IMR-90 (cell line): ENCODE measurements around the gene CARD10. TPM values are rescaled to one million over a fixed set of nuclear protein-coding genes. Genes with fewer than 3 reads are reported as not detected.

Experiments
- ATAC-seq: fragments of 200-7000 bp; cut with Tn5 transposase; 2 replicates; pipeline ENCODE4 v1.9.1; 2020; ENCODE audit warnings: low read depth, mild to moderate bottlenecking, moderate library complexity
- BruUV-seq: library from RNA; stranded (reverse); fragments of 400-500 nt; replicated peaks from 2 replicates; lab custom pipeline; 2021; lab: Mats Ljungman, UMichigan
- CTCF ChIA-PET: fragments of 300-600 bp; formaldehyde crosslinking; extraction: SDS; loops from one replicate; lab custom pipeline; 2021; ENCODE audit warnings: antibody characterized with exemption; lab: Yijun Ruan, JAX
- POLR2A ChIA-PET: fragments of 300-600 bp; sonication (Branson Sonifier 250); formaldehyde crosslinking; loops from one replicate; lab custom pipeline; 2022; ENCODE audit warnings: antibody characterized with exemption; ENCODE audit not compliant: unreplicated experiment; lab: Charles Lee
- DNase-seq: peaks from one replicate; pipeline ENCODE4 v3.0.0; 2013
- H2AFZ ChIP-seq: replicated peaks from 2 replicates; pipeline ENCODE3; 2013; ENCODE audit warnings: low read length, mild to moderate bottlenecking; ENCODE audit not compliant: poor library complexity
- H2AK5ac ChIP-seq: 2 replicates; pipeline ENCODE4 v1.6.1; 2013; ENCODE audit warnings: low read depth, low read length, inconsistent platforms
- H2AK9ac ChIP-seq: replicated peaks from 2 replicates; pipeline ENCODE3; 2013; ENCODE audit warnings: mild to moderate bottlenecking, low read depth, low read length, moderate library complexity; ENCODE audit not compliant: poor library complexity
- H2BK120ac ChIP-seq: 2 replicates; pipeline ENCODE4 v1.6.1; 2013; ENCODE audit warnings: low read depth, low read length, inconsistent platforms
- H2BK15ac ChIP-seq: 3 replicates; pipeline ENCODE4 v1.6.1; 2013; ENCODE audit warnings: low read depth, low read length, inconsistent platforms
- H2BK20ac ChIP-seq: 2 replicates; pipeline ENCODE4 v1.6.1; 2013; ENCODE audit warnings: low read depth, mild to moderate bottlenecking, inconsistent platforms, low read length, moderate library complexity
- H2BK5ac ChIP-seq: 2 replicates; pipeline ENCODE4 v1.6.1; 2013; ENCODE audit warnings: mild to moderate bottlenecking, low read depth, low read length, inconsistent platforms; ENCODE audit not compliant: poor library complexity, severe bottlenecking
- H3K14ac ChIP-seq: replicated peaks from 2 replicates; pipeline ENCODE4 v1.6.1; 2013; ENCODE audit warnings: low read depth, low read length, inconsistent platforms
- H3K18ac ChIP-seq: 2 replicates; pipeline ENCODE4 v1.6.1; 2013; ENCODE audit warnings: low read depth, low read length, control low read depth
- H3K23ac ChIP-seq: 2 replicates; pipeline ENCODE4 v1.6.1; 2013; ENCODE audit warnings: low read depth, low read length, inconsistent platforms
- H3K27ac ChIP-seq: 2 replicates; pipeline ENCODE4 v1.5.1; 2013; ENCODE audit warnings: mild to moderate bottlenecking, control low read depth, low read length; ENCODE audit not compliant: insufficient read depth
- H3K27me3 ChIP-seq: 2 replicates; pipeline ENCODE4 v1.6.1; 2013; ENCODE audit warnings: low read length; ENCODE audit not compliant: control insufficient read depth, insufficient read depth
- H3K36me3 ChIP-seq: 2 replicates; pipeline ENCODE4 v1.6.1; 2013; ENCODE audit warnings: low read length, mixed read lengths; ENCODE audit not compliant: control insufficient read depth, insufficient read depth
- H3K4ac ChIP-seq: 2 replicates; pipeline ENCODE4 v1.6.1; 2013; ENCODE audit warnings: low read depth, low read length, inconsistent platforms
- H3K4me1 ChIP-seq: 2 replicates; pipeline ENCODE4 v1.6.1; 2013; ENCODE audit warnings: low read length, mixed read lengths; ENCODE audit not compliant: control insufficient read depth, insufficient read depth
- H3K4me2 ChIP-seq: 2 replicates; pipeline ENCODE4 v1.6.1; 2013; ENCODE audit warnings: low read depth, mild to moderate bottlenecking, control low read depth, low read length, moderate library complexity
- H3K4me3 ChIP-seq: 2 replicates; pipeline ENCODE4 v1.5.1; 2013; ENCODE audit warnings: low read depth, mild to moderate bottlenecking, control low read depth, low read length, moderate library complexity; ENCODE audit not compliant: insufficient read depth
- H3K56ac ChIP-seq: 2 replicates; pipeline ENCODE4 v1.6.1; 2013; ENCODE audit warnings: low read length, inconsistent platforms; ENCODE audit not compliant: insufficient read depth; ENCODE audit errors: extremely low read depth
- H3K79me1 ChIP-seq, 2 experiments: 2 replicates each; pipeline ENCODE4 v1.6.1; 2013; ENCODE audit warnings: low read length in 2 of 2, inconsistent platforms in 1 of 2, low read depth in 1 of 2
- H3K9ac ChIP-seq: 2 replicates; pipeline ENCODE4 v1.6.1; 2013; ENCODE audit warnings: low read depth, low read length, control low read depth
- H3K9me1 ChIP-seq: 2 replicates; pipeline ENCODE4 v1.6.1; 2013; ENCODE audit warnings: low read length, inconsistent platforms; ENCODE audit not compliant: insufficient read depth
- H3K9me3 ChIP-seq: 2 replicates; pipeline ENCODE4 v1.6.1; 2013; ENCODE audit warnings: low read length; ENCODE audit not compliant: control insufficient read depth, insufficient read depth
- H4K20me1 ChIP-seq: 2 replicates; pipeline ENCODE4 v1.6.1; 2013; ENCODE audit warnings: low read length, inconsistent platforms; ENCODE audit not compliant: insufficient read depth
- H4K5ac ChIP-seq: 2 replicates; pipeline ENCODE4 v1.6.1; 2013; ENCODE audit warnings: mild to moderate bottlenecking, low read depth, low read length, control low read depth
- H4K8ac ChIP-seq, 2 experiments: 2 replicates each; pipeline ENCODE4 v1.6.1; 2013; ENCODE audit warnings: low read depth in 2 of 2, low read length in 2 of 2, control low read depth in 1 of 2, inconsistent platforms in 1 of 2
- H4K91ac ChIP-seq: 2 replicates; pipeline ENCODE4 v1.6.1; 2013; ENCODE audit warnings: low read depth, low read length, inconsistent platforms; ENCODE audit not compliant: insufficient read depth
- BHLHE40 ChIP-seq: fragments of 150-350 bp; IDR thresholded peaks from 2 replicates; pipeline ENCODE4 v1.6.1; 2016; ENCODE audit warnings: mild to moderate bottlenecking, low read depth, low read length
- MAFK ChIP-seq: IDR thresholded peaks from 2 replicates; pipeline ENCODE4 v1.6.1; 2012; ENCODE audit warnings: low read depth, low read length, improper control_type of control experiment
- MAZ ChIP-seq: IDR thresholded peaks from 2 replicates; pipeline ENCODE4 v1.6.1; 2012; ENCODE audit warnings: low read depth, mild to moderate bottlenecking, low read length, improper control_type of control experiment, moderate library complexity, borderline replicate concordance
- MXI1 ChIP-seq: IDR thresholded peaks from 2 replicates; pipeline ENCODE4 v1.6.1; 2012; ENCODE audit warnings: low read depth, mild to moderate bottlenecking, low read length, moderate library complexity, borderline replicate concordance
- NFE2L2 ChIP-seq: fragments of 150-350 bp; IDR thresholded peaks from 2 replicates; pipeline ENCODE4 v1.6.1; 2016; ENCODE audit warnings: low read depth, mild to moderate bottlenecking, low read length
- POLR2A ChIP-seq: IDR thresholded peaks from 2 replicates; pipeline ENCODE4 v1.6.1; 2012; ENCODE audit warnings: mild to moderate bottlenecking, low read depth, low read length
- RCOR1 ChIP-seq: IDR thresholded peaks from 2 replicates; pipeline ENCODE4 v1.6.1; 2012; ENCODE audit warnings: mild to moderate bottlenecking, low read length, improper control_type of control experiment; ENCODE audit not compliant: insufficient replicate concordance
- RFX5 ChIP-seq: IDR thresholded peaks from 2 replicates; pipeline ENCODE4 v1.8.0; 2012; ENCODE audit warnings: low read depth, mild to moderate bottlenecking, low read length, moderate library complexity
- SMC3 ChIP-seq: fragments of 150-350 bp; IDR thresholded peaks from 2 replicates; pipeline ENCODE4 v1.6.1; 2016; ENCODE audit warnings: low read depth, mild to moderate bottlenecking, antibody characterized with exemption, low read length, moderate library complexity
- WGBS, 2 experiments: methylation state at CpG; one replicate each; pipeline versions ENCODE4 v1.1.5 to v1.1.7; 2013; ENCODE audit warnings: missing lambda C conversion rate in 2 of 2; ENCODE audit not compliant: insufficient read length in 1 of 2; ENCODE audit errors: extremely low coverage in 2 of 2; 5-methylcytosine and 5-hydroxymethylcytosine counted together
- dilution Hi-C: fragments of 300-500 bp; cut with HindIII; formaldehyde crosslinking; loops from one replicate; pipeline ENCODE4 v1.14.3; 2018; ENCODE audit warnings: low sequenced_read_pairs; ENCODE audit not compliant: unreplicated experiment
- in situ Hi-C: fragments of 300-500 bp; cut with MboI; formaldehyde crosslinking; loops from 3 replicates; pipeline ENCODE4 v1.14.3; 2019; ENCODE audit warnings: low sequenced_read_pairs, inconsistent platforms, mixed read lengths
- intact Hi-C: fragments of 100-400 bp; cut with micrococcal nuclease; formaldehyde crosslinking; loops from 2 replicates; pipeline ENCODE4 v1.10.0; 2022
- polyA plus RNA-seq, 3 experiments: library from polyadenylated mRNA; depleted of rRNA; stranded (reverse); fragments of >200 nt; gene quantifications; 2 replicates each; pipeline ENCODE4 v1.2.3, GENCODE V29; 2012; ENCODE audit warnings: low replicate concordance in 1 of 3
- total RNA-seq: library from RNA; depleted of rRNA; stranded (reverse); fragments of >200 nt; gene quantifications from 2 replicates; pipeline ENCODE4 v1.2.3, GENCODE V29; 2012
- TF ChIP-seq, protein P1 (sequence below): fragments of 150-350 bp; IDR thresholded peaks from 2 replicates; pipeline ENCODE4 v1.6.1; 2017; ENCODE audit warnings: mild to moderate bottlenecking, antibody characterized with exemption, low read length, low read depth

CARD10 gene
- total and polyA plus RNA-seq, 2 of the 4 experiments (the other 2 are of a cell fraction): 6.1 to 18.4 TPM

DNA sequence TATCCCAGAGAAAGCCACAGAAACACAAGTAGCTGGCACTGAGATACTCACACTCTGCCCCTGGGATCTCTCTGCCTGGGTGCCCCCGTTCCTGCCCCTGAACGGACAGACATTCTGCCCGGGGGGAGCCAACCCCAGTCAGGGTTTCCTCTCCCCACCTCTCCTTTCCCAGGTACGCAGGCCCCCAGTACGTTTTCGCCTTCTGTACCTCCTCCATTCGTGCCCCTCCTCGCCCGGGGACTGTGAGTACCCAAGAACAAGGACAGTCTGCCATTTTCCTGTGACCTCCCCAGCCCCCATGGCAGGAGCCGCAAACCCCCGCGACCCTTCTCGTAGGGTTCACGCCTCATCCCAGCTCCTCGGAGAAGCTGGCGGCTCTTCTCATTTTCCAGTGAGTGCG is 62.9 kb downstream of the CARD10 start:
- CTCF ChIA-PET: interaction anchor here (0.6 to 1.2 kb wide), 4 partner anchors 27 to 140 kb away, joined by 3 read pairs; no protein-coding TSS in a partner anchor
- H3K9me1 ChIP-seq: peaks cover 14% of the 10 kb centered on the region
- H2AK9ac ChIP-seq: no peak overlapping the region
- no peaks in the 10 kb centered on the region for H4K20me1 ChIP-seq
- H3K27me3 ChIP-seq: peaks cover 4% of the 10 kb centered on the region; the same call in 1 of the 2 replicates
- H2BK5ac ChIP-seq: peak overlapping the region; percentile 25
- H3K23ac ChIP-seq: peak overlapping the region; percentile 79; the same call in 1 of the 2 replicates
- no peak overlapping the region for H3K9ac ChIP-seq
- BruUV-seq: no TSS peak
- POLR2A ChIA-PET: no interaction called here
- H3K27ac ChIP-seq: no peak overlapping the region; the same call in 1 of the 2 replicates
- H3K4ac ChIP-seq: peak overlapping the region; percentile 90
- H3K36me3 ChIP-seq: no peaks in the 10 kb centered on the region
- peak overlapping the region; percentile 92 for H3K14ac ChIP-seq
- H3K79me1 ChIP-seq: peaks cover 0 to 3% of the 10 kb centered on the region in 2 experiments; a peak in 1 of 4 replicates
- no peaks in the 10 kb centered on the region for H3K9me3 ChIP-seq
- peak overlapping the region; percentile 55; the same call in 1 of the 2 replicates for H4K5ac ChIP-seq
- ATAC-seq (no peak), DNase-seq (no peak)
- H4K91ac ChIP-seq: peak overlapping the region; percentile 87
- no peak for TF ChIP-seq MAFK
- TF ChIP-seq SMC3: no peak
- TF ChIP-seq BHLHE40: no peak
- no peak for TF ChIP-seq POLR2A
- TF ChIP-seq MXI1: no peak
- TF ChIP-seq MAZ: no peak
- TF ChIP-seq NFE2L2: no peak
- TF ChIP-seq RFX5: no peak
- no peak for TF ChIP-seq RCOR1
- TF ChIP-seq, protein P1, sequence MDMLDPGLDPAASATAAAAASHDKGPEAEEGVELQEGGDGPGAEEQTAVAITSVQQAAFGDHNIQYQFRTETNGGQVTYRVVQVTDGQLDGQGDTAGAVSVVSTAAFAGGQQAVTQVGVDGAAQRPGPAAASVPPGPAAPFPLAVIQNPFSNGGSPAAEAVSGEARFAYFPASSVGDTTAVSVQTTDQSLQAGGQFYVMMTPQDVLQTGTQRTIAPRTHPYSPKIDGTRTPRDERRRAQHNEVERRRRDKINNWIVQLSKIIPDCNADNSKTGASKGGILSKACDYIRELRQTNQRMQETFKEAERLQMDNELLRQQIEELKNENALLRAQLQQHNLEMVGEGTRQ: no peak
- dilution Hi-C loops: no loop called here
- peak overlapping the region; percentile 66; the same call in 1 of the 2 replicates for H3K18ac ChIP-seq
- intact Hi-C loops: loop anchor here (2.0 to 5.0 kb wide), 2 partner anchors 190 to 379 kb away; no protein-coding TSS in a partner anchor
- peak overlapping the region; percentile 24 for H2AFZ ChIP-seq
- H2BK15ac ChIP-seq: peak overlapping the region; percentile 63; the same call in 2 of the 3 replicates
- in situ Hi-C loops: loop anchor here (5.0 kb wide), 1 partner anchor 139 kb away; no protein-coding TSS in a partner anchor
- H4K8ac ChIP-seq: peak overlapping the region; percentile 10 to 20; a peak in 2 of 4 replicates
- no peak overlapping the region for H3K56ac ChIP-seq
- no peak overlapping the region for H3K4me2 ChIP-seq
- peaks cover 17% of the 10 kb centered on the region for H3K4me1 ChIP-seq
- no peak overlapping the region for H3K4me3 ChIP-seq
- peak overlapping the region; percentile 90 for H2BK20ac ChIP-seq
- H2BK120ac ChIP-seq: peak overlapping the region; percentile 89
- 92% methylated on average over 6 of the region's 17 CpGs; no CpG with 5 or more reads in 1 of the 2 experiments for WGBS, 2 experiments
- peak overlapping the region; percentile 65 for H2AK5ac ChIP-seq
